ENCODE results near the gene TMEM25. TPM values are rescaled to one million over a fixed set of nuclear protein-coding genes. Genes with fewer than 3 reads are reported as not detected.

Gene TMEM25
- total and polyA plus RNA-seq, 2 donors (not counting 3 experiments of a cell fraction or from before 2014, with no cell fraction given), result 18.9 to 34.6 TPM

DNA sequence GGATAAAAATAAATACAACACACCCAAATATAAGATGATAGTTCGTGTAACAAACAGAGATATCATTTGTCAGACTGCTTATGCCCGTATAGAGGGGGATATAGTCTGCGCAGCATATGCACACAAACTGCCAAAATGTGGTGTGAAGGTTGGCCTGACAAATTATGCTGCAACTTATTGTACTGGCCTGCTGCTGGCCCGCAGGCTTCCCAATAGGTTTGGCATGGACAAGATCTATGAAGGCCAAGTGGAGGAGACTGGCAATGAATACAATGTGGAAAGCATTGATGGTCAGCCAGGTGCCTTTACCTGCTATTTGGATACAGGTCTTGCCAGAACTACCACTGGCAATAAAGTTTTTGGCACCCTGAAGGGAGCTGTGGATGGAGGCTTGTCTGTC is 29.8 kb downstream of the TMEM25 start:
- no peaks in the 10 kb centered on the region for H4K20me1 ChIP-seq (replicated peaks; ENCODE audit: control insufficient read depth, extremely low read depth, insufficient read depth, low read length)
- FAIRE-seq, result no peak

DNA sequence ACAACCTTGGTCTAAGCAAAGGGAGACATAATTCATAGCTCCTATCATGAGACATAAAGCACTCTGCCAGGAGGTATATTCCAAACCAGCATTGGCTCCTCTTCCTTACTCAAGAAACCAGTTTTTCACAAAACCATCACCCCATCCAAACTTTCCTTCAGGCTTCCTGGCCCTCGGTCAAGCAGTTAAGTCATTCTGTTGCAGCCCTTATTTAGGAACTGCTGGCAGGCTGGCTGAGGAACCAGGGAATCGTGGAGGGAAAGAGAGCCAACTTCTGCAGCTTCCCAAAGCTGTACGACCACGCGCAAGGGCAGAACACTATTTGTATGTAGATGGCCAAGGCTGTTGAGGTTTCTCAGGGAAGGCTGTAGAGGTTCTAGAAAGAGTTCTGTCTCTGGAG is 34.1 kb downstream of the TMEM25 start:
- Histone ChIP-seq H3K27me3 (ENCODE audit: control insufficient read depth in 2 of 2, insufficient read depth in 2 of 2, low read length in 2 of 2) (no peaks in the 10 kb centered on the region), H3K27ac (ENCODE audit: insufficient read depth, low read depth, low read length) (no peak overlapping the region), H4K20me1 (replicated peaks; ENCODE audit: control insufficient read depth, extremely low read depth, insufficient read depth, low read length) (no peaks in the 10 kb centered on the region), H3K9me3 (replicated peaks; ENCODE audit: control insufficient read depth, insufficient read depth, low read length) (no peaks in the 10 kb centered on the region), H2AFZ (ENCODE audit: low read depth, low read length) (no peak overlapping the region), H3K9ac (replicated peaks; ENCODE audit: extremely low read depth, insufficient read depth, low read length) (no peak overlapping the region), H3K4me1 (ENCODE audit: control insufficient read depth, extremely low read depth, insufficient read depth, low read length) (peaks cover 5% of the 10 kb centered on the region), H3K36me3 (ENCODE audit: control insufficient read depth in 2 of 2, extremely low read depth in 1 of 2, insufficient read depth in 2 of 2, low read length in 2 of 2) (no peaks in the 10 kb centered on the region), H3K79me2 (ENCODE audit: control insufficient read depth, insufficient read depth, low read length) (no peaks in the 10 kb centered on the region), H3K4me3 (replicated peaks in 1 of 3; ENCODE audit: insufficient read depth in 1 of 3, low read depth in 1 of 3, low read length in 3 of 3) (no peak overlapping the region), H3K4me2 (ENCODE audit: insufficient read depth, low read length) (peak overlapping the region; percentile 2), H3K9me1 (replicated peaks; ENCODE audit: control insufficient read depth, extremely low read depth, insufficient read depth, low read length) (no peaks in the 10 kb centered on the region)
- CTCF ChIA-PET, result no interaction called here
- intact Hi-C loops (cut with micrococcal nuclease), result loop anchor here (5.0 to 10.0 kb wide), 4 partner anchors 50 to 273 kb away; partner anchors contain the start of gene KMT2A
- BruUV-seq (replicated peaks), result no TSS peak
- dilution Hi-C loops (cut with MboI; ENCODE audit: extremely low pct_ligation_motif_present, low sequenced_read_pairs), result no loop called here
- POLR2A ChIA-PET, result no interaction called here
- TF ChIP-seq, protein P1, sequence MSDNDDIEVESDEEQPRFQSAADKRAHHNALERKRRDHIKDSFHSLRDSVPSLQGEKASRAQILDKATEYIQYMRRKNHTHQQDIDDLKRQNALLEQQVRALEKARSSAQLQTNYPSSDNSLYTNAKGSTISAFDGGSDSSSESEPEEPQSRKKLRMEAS (IDR thresholded peaks at IDR 0.05; ENCODE audit: insufficient read depth, insufficient read length), result no peak
- TF ChIP-seq, protein P2, sequence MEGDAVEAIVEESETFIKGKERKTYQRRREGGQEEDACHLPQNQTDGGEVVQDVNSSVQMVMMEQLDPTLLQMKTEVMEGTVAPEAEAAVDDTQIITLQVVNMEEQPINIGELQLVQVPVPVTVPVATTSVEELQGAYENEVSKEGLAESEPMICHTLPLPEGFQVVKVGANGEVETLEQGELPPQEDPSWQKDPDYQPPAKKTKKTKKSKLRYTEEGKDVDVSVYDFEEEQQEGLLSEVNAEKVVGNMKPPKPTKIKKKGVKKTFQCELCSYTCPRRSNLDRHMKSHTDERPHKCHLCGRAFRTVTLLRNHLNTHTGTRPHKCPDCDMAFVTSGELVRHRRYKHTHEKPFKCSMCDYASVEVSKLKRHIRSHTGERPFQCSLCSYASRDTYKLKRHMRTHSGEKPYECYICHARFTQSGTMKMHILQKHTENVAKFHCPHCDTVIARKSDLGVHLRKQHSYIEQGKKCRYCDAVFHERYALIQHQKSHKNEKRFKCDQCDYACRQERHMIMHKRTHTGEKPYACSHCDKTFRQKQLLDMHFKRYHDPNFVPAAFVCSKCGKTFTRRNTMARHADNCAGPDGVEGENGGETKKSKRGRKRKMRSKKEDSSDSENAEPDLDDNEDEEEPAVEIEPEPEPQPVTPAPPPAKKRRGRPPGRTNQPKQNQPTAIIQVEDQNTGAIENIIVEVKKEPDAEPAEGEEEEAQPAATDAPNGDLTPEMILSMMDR (IDR thresholded peaks at IDR 0.05; ENCODE audit: extremely low read depth in 1 of 2, insufficient read depth in 1 of 2, low read depth in 1 of 2, low read length in 2 of 2), result no peak
- no peak for TF ChIP-seq EZH2 (IDR thresholded peaks at IDR 0.05; ENCODE audit: borderline replicate concordance, low read depth, low read length, severe bottlenecking)
- TF ChIP-seq POLR2AphosphoS5 (IDR thresholded peaks at IDR 0.05; ENCODE audit: insufficient read depth, low read depth, low read length), result no peak
- TF ChIP-seq POLR2A (IDR thresholded peaks at IDR 0.05; ENCODE audit: low read depth, low read length), result no peak
- TF ChIP-seq FOS (IDR thresholded peaks at IDR 0.05; ENCODE audit: borderline replicate concordance, insufficient read depth, low read length), result no peak
- no peak for TF ChIP-seq GATA2 (IDR thresholded peaks at IDR 0.05; ENCODE audit: insufficient read depth, insufficient read length, low read depth, low read length)
- no peak for TF ChIP-seq MYC (IDR thresholded peaks at IDR 0.05; ENCODE audit: low read depth, low read length)
- no peak for TF ChIP-seq JUN (IDR thresholded peaks at IDR 0.05; ENCODE audit: borderline replicate concordance, insufficient read depth, insufficient read length, low read depth)
- no peak for DNase-seq (ENCODE audit: low read depth, low spot score)
- no peak for FAIRE-seq

More for the DNA sequence above, 29.8 kb downstream of the TMEM25 start:
- DNase-seq (ENCODE audit: low read depth, low spot score), result no peak
- Histone ChIP-seq H3K27ac (ENCODE audit: insufficient read depth, low read depth, low read length) (no peak overlapping the region), H3K36me3 (ENCODE audit: control insufficient read depth in 2 of 2, extremely low read depth in 1 of 2, insufficient read depth in 2 of 2, low read length in 2 of 2) (peaks cover 0 to 2% of the 10 kb centered on the region in 2 experiments), H2AFZ (ENCODE audit: low read depth, low read length) (no peak overlapping the region), H3K9ac (replicated peaks; ENCODE audit: extremely low read depth, insufficient read depth, low read length) (no peak overlapping the region), H3K9me3 (replicated peaks; ENCODE audit: control insufficient read depth, insufficient read depth, low read length) (no peaks in the 10 kb centered on the region), H3K4me1 (ENCODE audit: control insufficient read depth, extremely low read depth, insufficient read depth, low read length) (peaks cover 5% of the 10 kb centered on the region), H3K27me3 (ENCODE audit: control insufficient read depth in 2 of 2, insufficient read depth in 2 of 2, low read length in 2 of 2) (no peaks in the 10 kb centered on the region), H3K79me2 (ENCODE audit: control insufficient read depth, insufficient read depth, low read length) (no peaks in the 10 kb centered on the region), H3K9me1 (replicated peaks; ENCODE audit: control insufficient read depth, extremely low read depth, insufficient read depth, low read length) (no peaks in the 10 kb centered on the region), H3K4me2 (ENCODE audit: insufficient read depth, low read length) (no peak overlapping the region), H3K4me3 (replicated peaks in 1 of 3; ENCODE audit: insufficient read depth in 1 of 3, low read depth in 1 of 3, low read length in 3 of 3) (no peak overlapping the region)
- intact Hi-C loops (cut with micrococcal nuclease), result loop anchor here (10.0 kb wide), 1 partner anchor 46 kb away; no protein-coding TSS in a partner anchor
- dilution Hi-C loops (cut with MboI; ENCODE audit: extremely low pct_ligation_motif_present, low sequenced_read_pairs), result no loop called here
- CTCF ChIA-PET, result no interaction called here
- no peak for TF ChIP-seq POLR2AphosphoS5 (IDR thresholded peaks at IDR 0.05; ENCODE audit: insufficient read depth, low read depth, low read length)
- BruUV-seq (replicated peaks), result no TSS peak
- POLR2A ChIA-PET, result no interaction called here

All from endothelial cell of umbilical vein (primary cell).